ENCODE data around the gene SPON1. TPM values are rescaled to one million over a fixed set of nuclear protein-coding genes. Genes with fewer than 3 reads are reported as not detected.

SPON1 gene
- total RNA-seq, 1 experiment from 2014 or later = 0.10 TPM

- no peak for DNase-seq (ENCODE audit: low read depth, low spot score)
- Histone ChIP-seq H3K4me3 (ENCODE audit: low read depth in 2 of 2, low read length in 2 of 2) (no peak overlapping the region), H3K4me1 (ENCODE audit: control insufficient read depth, insufficient read depth, low read length) (no peaks in the 10 kb centered on the region), H3K36me3 (ENCODE audit: control insufficient read depth, insufficient read depth, low read length) (no peaks in the 10 kb centered on the region), H3K9me3 (ENCODE audit: control insufficient read depth, insufficient read depth, low read depth, low read length) (no peaks in the 10 kb centered on the region), H3K27ac (ENCODE audit: low read length) (no peak overlapping the region), H3K27me3 (ENCODE audit: control insufficient read depth, insufficient read depth, low read length) (peaks cover 14% of the 10 kb centered on the region)
- intact Hi-C loops (cut with micrococcal nuclease; ENCODE audit: unreplicated experiment) (no loop called here), in situ Hi-C loops (cut with HindIII; ENCODE audit: low pct_unique_long_range_greater_than_20kb, low sequenced_read_pairs) (loop anchor here (25.0 kb wide), 1 partner anchor 283 kb away; the partner anchor contains the start of gene SPON1)
- BruUV-seq (replicated peaks) = no TSS peak
- TF ChIP-seq POLR2AphosphoS5 (IDR thresholded peaks at IDR 0.05; ENCODE audit: low read depth, low read length) (no peak), SIN3A (IDR thresholded peaks at IDR 0.05; ENCODE audit: borderline replicate concordance, insufficient read depth, low read depth, low read length) (no peak), TCF7L2 (IDR thresholded peaks at IDR 0.05; ENCODE audit: low read depth, low read length) (no peak), REST (IDR thresholded peaks at IDR 0.05; ENCODE audit: insufficient read depth in 1 of 2, low read depth in 2 of 2, low read length in 1 of 2) (no peak), CTCF (IDR thresholded peaks at IDR 0.05) (no peak)
- ChIA-PET CTCF (no interaction called here), POLR2A (no interaction called here)
- ATAC-seq = no peak
These were observed 282.4 kb downstream of the SPON1 start for GRCh38 chr11:14244926-14245325.

DNA sequence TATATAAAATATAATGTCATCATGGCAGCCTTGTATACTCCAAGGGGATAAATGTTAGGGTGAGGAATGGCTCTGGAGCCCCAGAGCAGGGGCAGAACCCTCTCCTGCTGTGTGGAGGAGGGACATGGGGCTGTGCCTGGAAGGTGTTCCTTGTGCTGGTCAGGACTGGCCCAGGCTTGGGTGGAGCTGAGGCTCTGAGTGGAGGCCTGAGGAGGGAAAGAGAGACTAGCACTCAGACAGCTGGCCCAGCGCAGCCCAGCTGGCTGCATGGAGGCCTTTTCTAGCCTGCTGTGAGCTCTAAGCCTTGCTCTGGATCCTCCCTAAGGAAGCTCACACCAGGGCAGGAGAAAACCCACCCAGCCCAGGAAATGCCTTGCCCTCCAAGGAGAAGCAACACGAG lies 282.9 kb downstream of the SPON1 start:
- no TSS peak for BruUV-seq (replicated peaks)
- DNase-seq (ENCODE audit: low read depth, low spot score) (no peak), ATAC-seq (no peak)
- H3K27me3 ChIP-seq (ENCODE audit: control insufficient read depth, insufficient read depth, low read length) = peaks cover 13% of the 10 kb centered on the region
- intact Hi-C loops (cut with micrococcal nuclease; ENCODE audit: unreplicated experiment) (no loop called here), in situ Hi-C loops (cut with HindIII; ENCODE audit: low pct_unique_long_range_greater_than_20kb, low sequenced_read_pairs) (loop anchor here (25.0 kb wide), 1 partner anchor 283 kb away; the partner anchor contains the start of gene SPON1)
- no peaks in the 10 kb centered on the region for H3K9me3 ChIP-seq (ENCODE audit: control insufficient read depth, insufficient read depth, low read depth, low read length)
- TF ChIP-seq TCF7L2 (IDR thresholded peaks at IDR 0.05; ENCODE audit: low read depth, low read length) (no peak), SIN3A (IDR thresholded peaks at IDR 0.05; ENCODE audit: borderline replicate concordance, insufficient read depth, low read depth, low read length) (no peak), REST (IDR thresholded peaks at IDR 0.05; ENCODE audit: insufficient read depth in 1 of 2, low read depth in 2 of 2, low read length in 1 of 2) (no peak), CTCF (IDR thresholded peaks at IDR 0.05) (no peak), POLR2AphosphoS5 (IDR thresholded peaks at IDR 0.05; ENCODE audit: low read depth, low read length) (no peak)
- H3K4me1 ChIP-seq (ENCODE audit: control insufficient read depth, insufficient read depth, low read length) = no peaks in the 10 kb centered on the region
- H3K4me3 ChIP-seq (ENCODE audit: low read depth in 2 of 2, low read length in 2 of 2) = no peak overlapping the region
- H3K36me3 ChIP-seq (ENCODE audit: control insufficient read depth, insufficient read depth, low read length) = no peaks in the 10 kb centered on the region
- H3K27ac ChIP-seq (ENCODE audit: low read length) = no peak overlapping the region
- ChIA-PET CTCF (no interaction called here), POLR2A (no interaction called here)
